GM15510 (cell line): Measurements from ENCODE around the gene EIF4E2.

Experiments
- POLR2A ChIP-seq: IDR thresholded peaks from 3 replicates; pipeline ENCODE4 v1.6.1; 2011; ENCODE audit warnings: borderline replicate concordance; ENCODE audit not compliant: insufficient read length; ENCODE audit errors: extremely low read depth

The EIF4E2 gene

GRCh38 chr2:232550354-232551249, at the start of gene EIF4E2, which contains the start of gene TIGD1:
TSS of gene EIF4E2 (plus strand) at chr2:232550689. CDS start at chr2:232550725, 36 bp downstream.
TSS of gene TIGD1 (minus strand) at chr2:232550557. CDS start at chr2:232549882, 675 bp downstream.
- peak; percentile 94 for TF ChIP-seq POLR2A

- TF ChIP-seq POLR2A = no peak
Measured at GRCh38 chr2:232501331-232501771, 49.1 kb upstream of the EIF4E2 start.

GRCh38 chr2:232501794-232502390, 48.6 kb upstream of the EIF4E2 start:
- TF ChIP-seq POLR2A = no peak

- no peak for TF ChIP-seq POLR2A
Measured at GRCh38 chr2:232502511-232502910, 48.0 kb upstream of the EIF4E2 start.

GRCh38 chr2:232502911-232503808, 47.3 kb upstream of the EIF4E2 start:
- no peak for TF ChIP-seq POLR2A

- TF ChIP-seq POLR2A = no peak
Measured at GRCh38 chr2:232503809-232504323, 46.6 kb upstream of the EIF4E2 start.

- TF ChIP-seq POLR2A = no peak
Measured at GRCh38 chr2:232504438-232504837, 46.1 kb upstream of the EIF4E2 start.

- TF ChIP-seq POLR2A = no peak
Measured at GRCh38 chr2:232505856-232506255, 44.6 kb upstream of the EIF4E2 start.

- TF ChIP-seq POLR2A = no peak
Measured at GRCh38 chr2:232506709-232507108, 43.8 kb upstream of the EIF4E2 start.

GRCh38 chr2:232508251-232508650, 42.2 kb upstream of the EIF4E2 start:
- no peak for TF ChIP-seq POLR2A

GRCh38 chr2:232511336-232511890, 39.1 kb upstream of the EIF4E2 start:
- no peak for TF ChIP-seq POLR2A

GRCh38 chr2:232512602-232513001, 37.9 kb upstream of the EIF4E2 start:
- TF ChIP-seq POLR2A = no peak

- no peak for TF ChIP-seq POLR2A
Measured at GRCh38 chr2:232513353-232513752, 37.1 kb upstream of the EIF4E2 start.

GRCh38 chr2:232515639-232516038, 34.9 kb upstream of the EIF4E2 start:
- no peak for TF ChIP-seq POLR2A
